ENCODE results near the gene MAFF. TPM values are rescaled to one million over a fixed set of nuclear protein-coding genes. Genes with fewer than 3 reads are reported as not detected.
A peak's percentile ranks its signal among the peaks of the same experiment; 100 is the strongest.

MAFF gene
- total RNA-seq, 1 donor from 2014 or later: 3.9 TPM

GRCh38 chr22:38163844-38164550 is 37.8 kb upstream of the MAFF start:
- no peak overlapping the region for H3K4me3 Mint-ChIP-seq
- TF ChIP-seq, protein P1, sequence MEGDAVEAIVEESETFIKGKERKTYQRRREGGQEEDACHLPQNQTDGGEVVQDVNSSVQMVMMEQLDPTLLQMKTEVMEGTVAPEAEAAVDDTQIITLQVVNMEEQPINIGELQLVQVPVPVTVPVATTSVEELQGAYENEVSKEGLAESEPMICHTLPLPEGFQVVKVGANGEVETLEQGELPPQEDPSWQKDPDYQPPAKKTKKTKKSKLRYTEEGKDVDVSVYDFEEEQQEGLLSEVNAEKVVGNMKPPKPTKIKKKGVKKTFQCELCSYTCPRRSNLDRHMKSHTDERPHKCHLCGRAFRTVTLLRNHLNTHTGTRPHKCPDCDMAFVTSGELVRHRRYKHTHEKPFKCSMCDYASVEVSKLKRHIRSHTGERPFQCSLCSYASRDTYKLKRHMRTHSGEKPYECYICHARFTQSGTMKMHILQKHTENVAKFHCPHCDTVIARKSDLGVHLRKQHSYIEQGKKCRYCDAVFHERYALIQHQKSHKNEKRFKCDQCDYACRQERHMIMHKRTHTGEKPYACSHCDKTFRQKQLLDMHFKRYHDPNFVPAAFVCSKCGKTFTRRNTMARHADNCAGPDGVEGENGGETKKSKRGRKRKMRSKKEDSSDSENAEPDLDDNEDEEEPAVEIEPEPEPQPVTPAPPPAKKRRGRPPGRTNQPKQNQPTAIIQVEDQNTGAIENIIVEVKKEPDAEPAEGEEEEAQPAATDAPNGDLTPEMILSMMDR (conservative IDR thresholded peaks at IDR 0.05): no peak
- H3K27ac Mint-ChIP-seq (ENCODE audit: unreplicated experiment): peak overlapping the region; percentile 62
- H3K27me3 Mint-ChIP-seq (ENCODE audit: low read depth): no peaks in the 10 kb centered on the region
- H3K4me1 Mint-ChIP-seq: peaks cover 4% of the 10 kb centered on the region
- H3K36me3 Mint-ChIP-seq (ENCODE audit: low read depth): peaks cover 5% of the 10 kb centered on the region
- DNase-seq (ENCODE audit: low read depth, low spot score): no peak
- H3K9me3 Mint-ChIP-seq: peaks cover 3% of the 10 kb centered on the region

GRCh38 chr22:38164551-38164918 is 37.3 kb upstream of the MAFF start:
- H3K4me3 Mint-ChIP-seq: no peak overlapping the region
- H3K4me1 Mint-ChIP-seq: peaks cover 4% of the 10 kb centered on the region
- H3K36me3 Mint-ChIP-seq (ENCODE audit: low read depth): peaks cover 5% of the 10 kb centered on the region
- H3K27ac Mint-ChIP-seq (ENCODE audit: unreplicated experiment): no peak overlapping the region
- no peak for DNase-seq (ENCODE audit: low read depth, low spot score)
- no peaks in the 10 kb centered on the region for H3K27me3 Mint-ChIP-seq (ENCODE audit: low read depth)
- TF ChIP-seq, protein P1 (conservative IDR thresholded peaks at IDR 0.05): no peak
- peaks cover 3% of the 10 kb centered on the region for H3K9me3 Mint-ChIP-seq

- Mint-ChIP-seq H3K4me1 (peaks cover 7% of the 10 kb centered on the region), H3K36me3 (ENCODE audit: low read depth) (peaks cover 5% of the 10 kb centered on the region), H3K27ac (ENCODE audit: unreplicated experiment) (no peak overlapping the region), H3K9me3 (peaks cover 3% of the 10 kb centered on the region), H3K4me3 (no peak overlapping the region), H3K27me3 (ENCODE audit: low read depth) (no peaks in the 10 kb centered on the region)
- no peak for DNase-seq (ENCODE audit: low read depth, low spot score)
- TF ChIP-seq, protein P1 (conservative IDR thresholded peaks at IDR 0.05): no peak
These were observed 35.7 kb upstream of the MAFF start for GRCh38 chr22:38165922-38166593.

DNA sequence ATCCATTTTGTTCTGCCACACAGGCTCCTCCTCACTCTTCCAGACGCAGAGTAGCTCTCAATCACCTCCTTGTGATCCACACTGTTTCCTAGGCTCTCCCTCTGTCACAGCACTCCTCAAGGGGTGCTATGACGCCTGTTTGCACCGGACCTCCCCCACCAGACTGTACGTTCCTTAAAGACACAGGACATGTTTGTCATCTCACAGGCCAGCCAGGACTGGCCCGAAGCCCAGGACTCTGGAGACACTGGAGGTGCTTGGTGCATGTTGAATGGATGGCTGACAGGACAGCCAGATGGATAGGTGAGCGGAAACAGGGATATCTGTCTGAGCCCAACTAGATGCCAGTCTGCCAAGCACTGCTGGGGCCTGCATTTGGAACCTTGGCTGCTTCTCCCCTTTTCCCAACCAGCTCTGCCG is 33.8 kb upstream of the MAFF start:
- Mint-ChIP-seq H3K9me3 (no peaks in the 10 kb centered on the region), H3K27me3 (ENCODE audit: low read depth) (no peaks in the 10 kb centered on the region), H3K27ac (ENCODE audit: unreplicated experiment) (no peak overlapping the region), H3K4me3 (no peak overlapping the region), H3K4me1 (peaks cover 12% of the 10 kb centered on the region), H3K36me3 (ENCODE audit: low read depth) (peaks cover 2% of the 10 kb centered on the region)
- TF ChIP-seq, protein P1 (conservative IDR thresholded peaks at IDR 0.05): no peak
- no peak for DNase-seq (ENCODE audit: low read depth, low spot score)

DNA sequence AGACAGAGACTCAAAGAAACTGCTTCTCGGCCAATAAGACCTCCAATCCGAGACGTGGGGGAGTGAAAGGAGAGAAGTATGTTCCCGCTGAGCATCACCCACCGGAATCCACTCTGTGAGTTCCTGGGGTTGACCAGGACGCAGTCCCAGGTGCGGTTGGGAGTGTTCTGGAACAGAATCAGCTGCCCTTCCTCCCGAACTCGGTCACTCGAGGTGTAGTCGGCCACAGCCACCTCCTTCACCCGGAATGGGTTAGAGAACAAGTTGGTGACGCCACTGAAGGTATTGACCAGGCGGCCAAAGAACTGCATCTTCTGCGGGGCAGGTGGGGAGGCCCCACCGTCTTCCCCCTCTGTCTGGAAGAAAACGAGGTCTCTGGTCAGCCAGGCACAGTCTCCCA is 32.7 kb upstream of the MAFF start:
- Mint-ChIP-seq H3K27ac (ENCODE audit: unreplicated experiment) (peak overlapping the region; percentile 75), H3K27me3 (ENCODE audit: low read depth) (no peaks in the 10 kb centered on the region), H3K4me3 (no peak overlapping the region), H3K4me1 (peaks cover 12% of the 10 kb centered on the region), H3K36me3 (ENCODE audit: low read depth) (peaks cover 2% of the 10 kb centered on the region), H3K9me3 (no peaks in the 10 kb centered on the region)
- no peak for DNase-seq (ENCODE audit: low read depth, low spot score)
- TF ChIP-seq, protein P1 (conservative IDR thresholded peaks at IDR 0.05): no peak

All from neural crest cell (in vitro differentiated cells).